IMR-90 (cell line): ENCODE data around the gene LLGL1.

ENCODE experiments used
- BHLHE40 ChIP-seq: fragments of 150-350 bp; IDR thresholded peaks from 2 replicates; pipeline ENCODE4 v1.6.1; 2016; ENCODE audit warnings: mild to moderate bottlenecking, low read depth, low read length
- CEBPB ChIP-seq: IDR thresholded peaks from 2 replicates; pipeline ENCODE4 v1.6.1; 2012; ENCODE audit warnings: low read depth, low read length, improper control_type of control experiment
- CHD1 ChIP-seq: IDR thresholded peaks from 2 replicates; pipeline ENCODE4 v1.6.1; 2012; ENCODE audit warnings: low read depth, low read length, improper control_type of control experiment
- POLR2A ChIP-seq: IDR thresholded peaks from 2 replicates; pipeline ENCODE4 v1.6.1; 2012; ENCODE audit warnings: mild to moderate bottlenecking, low read depth, low read length
- SMC3 ChIP-seq: fragments of 150-350 bp; IDR thresholded peaks from 2 replicates; pipeline ENCODE4 v1.6.1; 2016; ENCODE audit warnings: low read depth, mild to moderate bottlenecking, antibody characterized with exemption, low read length, moderate library complexity
- TF ChIP-seq, protein P1 (sequence below): conservative IDR thresholded peaks from 2 replicates; pipeline ENCODE4 v1.5.1; 2012; ENCODE audit warnings: mild to moderate bottlenecking, low read depth, low read length, improper control_type of control experiment

DNA sequence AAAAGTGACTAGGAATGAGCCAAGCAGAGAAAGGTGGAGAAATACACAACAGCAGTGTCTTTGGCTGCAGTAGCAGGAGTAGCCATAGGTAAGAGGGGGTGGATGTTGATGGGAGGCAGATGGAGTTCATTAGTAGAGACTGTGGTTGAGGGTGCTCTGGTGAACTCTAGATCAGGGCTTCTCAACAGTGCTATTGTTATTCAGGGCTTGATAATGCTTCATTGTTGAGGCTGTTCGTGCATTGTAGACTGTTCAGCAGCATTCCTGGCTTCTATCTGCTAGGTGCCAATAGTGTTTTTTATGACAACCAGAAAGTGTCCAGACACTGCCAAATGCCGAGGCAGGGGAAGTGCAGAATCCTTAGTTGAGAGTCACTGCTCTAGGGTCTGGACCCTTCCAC, 38.2 kb upstream of the LLGL1 start:
- TF ChIP-seq BHLHE40 (no peak), POLR2A (no peak), CHD1 (no peak), CEBPB (no peak), SMC3 (no peak)
- TF ChIP-seq, protein P1, sequence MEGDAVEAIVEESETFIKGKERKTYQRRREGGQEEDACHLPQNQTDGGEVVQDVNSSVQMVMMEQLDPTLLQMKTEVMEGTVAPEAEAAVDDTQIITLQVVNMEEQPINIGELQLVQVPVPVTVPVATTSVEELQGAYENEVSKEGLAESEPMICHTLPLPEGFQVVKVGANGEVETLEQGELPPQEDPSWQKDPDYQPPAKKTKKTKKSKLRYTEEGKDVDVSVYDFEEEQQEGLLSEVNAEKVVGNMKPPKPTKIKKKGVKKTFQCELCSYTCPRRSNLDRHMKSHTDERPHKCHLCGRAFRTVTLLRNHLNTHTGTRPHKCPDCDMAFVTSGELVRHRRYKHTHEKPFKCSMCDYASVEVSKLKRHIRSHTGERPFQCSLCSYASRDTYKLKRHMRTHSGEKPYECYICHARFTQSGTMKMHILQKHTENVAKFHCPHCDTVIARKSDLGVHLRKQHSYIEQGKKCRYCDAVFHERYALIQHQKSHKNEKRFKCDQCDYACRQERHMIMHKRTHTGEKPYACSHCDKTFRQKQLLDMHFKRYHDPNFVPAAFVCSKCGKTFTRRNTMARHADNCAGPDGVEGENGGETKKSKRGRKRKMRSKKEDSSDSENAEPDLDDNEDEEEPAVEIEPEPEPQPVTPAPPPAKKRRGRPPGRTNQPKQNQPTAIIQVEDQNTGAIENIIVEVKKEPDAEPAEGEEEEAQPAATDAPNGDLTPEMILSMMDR = no peak
